Measurements from ENCODE around the gene NTN4. TPM values are rescaled to one million over a fixed set of nuclear protein-coding genes. Genes with fewer than 3 reads are reported as not detected.
"Not testable (repeated sequence)": the region's sequence is repeated elsewhere in the genome, so short reads cannot be mapped to it uniquely, and the experiment has no call there.

NTN4 gene
- total and polyA plus RNA-seq, 12 donors: 10.1 to 62.5 (median 42.4) TPM

GRCh38 chr12:95759718-95760117 lies 30.8 kb downstream of the NTN4 start:
- TF ChIP-seq CTCF (IDR thresholded peaks at IDR 0.05) (no peak), POLR2A (IDR thresholded peaks at IDR 0.05) (no peak)
- Histone ChIP-seq H3K9me3 (replicated peaks in 1 of 3) (no peaks in the 10 kb centered on the region), H3K27ac (no peak overlapping the region), H3K4me1 (replicated peaks in 1 of 2) (peaks cover 13 to 24% of the 10 kb centered on the region in 2 donors), H3K36me3 (replicated peaks in 1 of 2) (no peaks in the 10 kb centered on the region), H3K4me3 (no peak overlapping the region), H3K27me3 (no peaks in the 10 kb centered on the region)
- WGBS, 4 donors: 0 to 4% (median 1%) methylated on average over 1 of the region's 1 CpG
- intact Hi-C loops (cut with DNase I): no loop called here
- no peak for DNase-seq

GRCh38 chr12:95759039-95759438 lies 31.5 kb downstream of the NTN4 start:
- WGBS, 4 donors: 91 to 98% (median 95%) methylated on average over 3 of the region's 3 CpGs
- H3K9me3 ChIP-seq (replicated peaks in 1 of 3): no peaks in the 10 kb centered on the region
- DNase-seq: no peak
- H3K36me3 ChIP-seq (replicated peaks in 1 of 2): no peaks in the 10 kb centered on the region
- no peaks in the 10 kb centered on the region for H3K27me3 ChIP-seq
- peaks cover 6 to 17% of the 10 kb centered on the region in 2 donors for H3K4me1 ChIP-seq (replicated peaks in 1 of 2)
- no peak for TF ChIP-seq POLR2A (IDR thresholded peaks at IDR 0.05)
- no peak for TF ChIP-seq CTCF (IDR thresholded peaks at IDR 0.05)
- no peak overlapping the region for H3K4me3 ChIP-seq
- H3K27ac ChIP-seq: no peak overlapping the region
- intact Hi-C loops (cut with DNase I): no loop called here

- no peaks in the 10 kb centered on the region for H3K9me3 ChIP-seq (replicated peaks in 1 of 3)
- H3K27ac ChIP-seq: no peak overlapping the region
- no peaks in the 10 kb centered on the region for H3K4me1 ChIP-seq (replicated peaks in 1 of 2)
- no peak for TF ChIP-seq CTCF (IDR thresholded peaks at IDR 0.05)
- no peak for TF ChIP-seq POLR2A (IDR thresholded peaks at IDR 0.05)
- intact Hi-C loops (cut with DNase I): no loop called here
- H3K27me3 ChIP-seq: no peaks in the 10 kb centered on the region
- WGBS, 4 donors: 65 to 72% (median 70%) methylated on average over 5 of the region's 5 CpGs
- no peak for DNase-seq
- no peak overlapping the region for H3K4me3 ChIP-seq
- H3K36me3 ChIP-seq (replicated peaks in 1 of 2): no peaks in the 10 kb centered on the region
Measured at GRCh38 chr12:95756362-95756761, 34.2 kb downstream of the NTN4 start.

GRCh38 chr12:95755261-95755865 lies 35.2 kb downstream of the NTN4 start:
- Histone ChIP-seq H3K27me3 (no peaks in the 10 kb centered on the region), H3K36me3 (replicated peaks in 1 of 2) (no peaks in the 10 kb centered on the region), H3K4me3 (no peak overlapping the region), H3K9me3 (replicated peaks in 1 of 3) (no peaks in the 10 kb centered on the region), H3K4me1 (replicated peaks in 1 of 2) (no peaks in the 10 kb centered on the region), H3K27ac (no peak overlapping the region)
- TF ChIP-seq CTCF (IDR thresholded peaks at IDR 0.05) (no peak), POLR2A (IDR thresholded peaks at IDR 0.05) (no peak)
- intact Hi-C loops (cut with DNase I): no loop called here
- 47 to 57% (median 50%) methylated on average over 6 of the region's 6 CpGs for WGBS, 4 donors
- no peak for DNase-seq

- DNase-seq; H3K27ac ChIP-seq; H3K4me3 ChIP-seq; H3K4me1 ChIP-seq (replicated peaks in 1 of 2); intact Hi-C loops (cut with DNase I); H3K27me3 ChIP-seq; H3K9me3 ChIP-seq (replicated peaks in 1 of 3); H3K36me3 ChIP-seq (replicated peaks in 1 of 2): not testable (repeated sequence)
- 87 to 94% (median 89%) methylated on average over 6 to 8 of the region's 8 CpGs for WGBS, 4 donors
Measured at GRCh38 chr12:95746062-95746461, 44.5 kb downstream of the NTN4 start.
